ENCODE measurements around the gene EIF3L. TPM values are rescaled to one million over a fixed set of nuclear protein-coding genes. Genes with fewer than 3 reads are reported as not detected.
A peak's percentile ranks its signal among the peaks of the same experiment; 100 is the strongest.

Gene EIF3L
- total RNA-seq, 2 donors from 2014 or later = 358 to 451 TPM

- DNase-seq = no peak
- intact Hi-C loops (cut with DNase I) = no loop called here
- Histone ChIP-seq H3K27me3 (no peaks in the 10 kb centered on the region), H3K9me3 (no peaks in the 10 kb centered on the region), H3K4me1 (peaks cover 4% of the 10 kb centered on the region), H3K36me3 (peaks cover 6% of the 10 kb centered on the region), H3K4me3 (no peak overlapping the region), H3K27ac (no peak overlapping the region), H3K9ac (ENCODE audit: low read depth in 2 of 2, low read length in 2 of 2) (no peak overlapping the region)
- peak; percentile 27 for TF ChIP-seq CTCF (IDR thresholded peaks at IDR 0.05)
Observed at GRCh38 chr22:37930270-37930951, 81.2 kb downstream of the EIF3L start.

GRCh38 chr22:37930952-37931440 lies 81.8 kb downstream of the EIF3L start:
- Histone ChIP-seq H3K27ac (no peak overlapping the region), H3K27me3 (no peaks in the 10 kb centered on the region), H3K9me3 (no peaks in the 10 kb centered on the region), H3K4me3 (no peak overlapping the region), H3K4me1 (peaks cover 4% of the 10 kb centered on the region), H3K36me3 (peaks cover 5% of the 10 kb centered on the region), H3K9ac (ENCODE audit: low read depth in 2 of 2, low read length in 2 of 2) (no peak overlapping the region)
- DNase-seq = no peak
- intact Hi-C loops (cut with DNase I) = no loop called here
- peak; percentile 6 for TF ChIP-seq CTCF (IDR thresholded peaks at IDR 0.05)

- no peak for DNase-seq
- no peak overlapping the region for H3K27ac ChIP-seq
- H3K9ac ChIP-seq (ENCODE audit: low read depth in 2 of 2, low read length in 2 of 2) = no peak overlapping the region
- intact Hi-C loops (cut with DNase I) = no loop called here
- no peak for TF ChIP-seq CTCF (IDR thresholded peaks at IDR 0.05)
- H3K4me3 ChIP-seq = no peak overlapping the region
- no peaks in the 10 kb centered on the region for H3K9me3 ChIP-seq
- no peaks in the 10 kb centered on the region for H3K36me3 ChIP-seq
- H3K4me1 ChIP-seq = peaks cover 4% of the 10 kb centered on the region
- no peaks in the 10 kb centered on the region for H3K27me3 ChIP-seq
Observed at GRCh38 chr22:37931893-37932389, 82.7 kb downstream of the EIF3L start.

GRCh38 chr22:37932401-37932800 lies 83.2 kb downstream of the EIF3L start:
- DNase-seq = no peak
- intact Hi-C loops (cut with DNase I) = no loop called here
- H3K9me3 ChIP-seq = no peaks in the 10 kb centered on the region
- no peaks in the 10 kb centered on the region for H3K36me3 ChIP-seq
- no peak for TF ChIP-seq CTCF (IDR thresholded peaks at IDR 0.05)
- no peak overlapping the region for H3K27ac ChIP-seq
- no peak overlapping the region for H3K4me3 ChIP-seq
- no peak overlapping the region for H3K9ac ChIP-seq (ENCODE audit: low read depth in 2 of 2, low read length in 2 of 2)
- no peaks in the 10 kb centered on the region for H3K27me3 ChIP-seq
- peaks cover 4% of the 10 kb centered on the region for H3K4me1 ChIP-seq

- peak overlapping the region in 1 of 2 donors; percentile 28 for H3K9ac ChIP-seq (ENCODE audit: low read depth in 2 of 2, low read length in 2 of 2)
- H3K4me1 ChIP-seq = peaks cover 4% of the 10 kb centered on the region
- intact Hi-C loops (cut with DNase I) = no loop called here
- no peak for TF ChIP-seq CTCF (IDR thresholded peaks at IDR 0.05)
- peak overlapping the region; percentile 57 for H3K27ac ChIP-seq
- no peaks in the 10 kb centered on the region for H3K36me3 ChIP-seq
- H3K27me3 ChIP-seq = no peaks in the 10 kb centered on the region
- no peaks in the 10 kb centered on the region for H3K9me3 ChIP-seq
- no peak for DNase-seq
- H3K4me3 ChIP-seq = no peak overlapping the region
Observed at GRCh38 chr22:37932821-37933578, 83.8 kb downstream of the EIF3L start.

All from colonic mucosa (tissue), 4 donors.